Stomach smooth muscle (tissue), 2 donors: ENCODE results near the gene CEP112.

Experiments
- H3K27ac ChIP-seq: one replicate; pipeline ENCODE4 v1.7.0; 2013; ENCODE audit warnings: mild to moderate bottlenecking, low read length, inconsistent platforms
- H3K27me3 ChIP-seq, 2 donors: one replicate each; pipeline ENCODE4 v1.7.0; 2013; ENCODE audit warnings: low read length in 2 of 2; ENCODE audit not compliant: insufficient read depth in 2 of 2, control insufficient read depth in 1 of 2
- H3K36me3 ChIP-seq, 2 donors: one replicate each; pipeline ENCODE4 v1.7.0; 2013; ENCODE audit warnings: low read length in 2 of 2; ENCODE audit not compliant: control insufficient read depth in 2 of 2, insufficient read depth in 2 of 2
- H3K4me1 ChIP-seq: one replicate; pipeline ENCODE4 v1.7.0; 2013; ENCODE audit warnings: low read length; ENCODE audit not compliant: control insufficient read depth, insufficient read depth
- H3K4me3 ChIP-seq, 2 donors: one replicate each; pipeline ENCODE4 v1.7.0; 2013; ENCODE audit warnings: low read length in 2 of 2
- H3K9ac ChIP-seq, 2 donors: one replicate each; pipeline ENCODE4 v1.7.0; 2013; ENCODE audit warnings: low read length in 2 of 2, mild to moderate bottlenecking in 1 of 2
- H3K9me3 ChIP-seq, 2 donors: one replicate each; pipeline ENCODE4 v1.7.0; 2013; ENCODE audit warnings: low read length in 2 of 2; ENCODE audit not compliant: control insufficient read depth in 2 of 2
- donor health status: healthy.
- donor health status: Pancreatic carcinoma.

The CEP112 gene

DNA sequence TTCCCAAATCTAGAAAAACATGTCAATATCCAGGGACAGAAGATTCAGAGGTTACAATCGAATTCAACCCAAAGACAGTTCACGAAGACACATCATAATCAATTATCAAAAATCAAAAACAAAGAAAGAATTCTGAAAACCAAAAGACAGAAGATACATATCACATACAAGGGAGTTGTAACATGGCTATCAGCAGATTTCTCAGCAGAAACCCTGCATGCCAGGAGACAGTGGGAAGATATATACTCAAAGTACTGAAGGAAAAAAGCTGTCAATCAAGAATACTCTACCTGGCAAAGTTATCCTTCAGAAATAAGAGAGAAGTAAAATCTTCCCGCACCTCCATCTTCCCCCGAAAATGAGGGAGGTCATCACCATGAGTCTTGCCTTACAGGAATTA, 258.6 kb downstream of the CEP112 start:
- Histone ChIP-seq H3K4me3 (no peak overlapping the region), H3K4me1 (no peaks in the 10 kb centered on the region), H3K9me3 (no peaks in the 10 kb centered on the region), H3K27me3 (no peaks in the 10 kb centered on the region), H3K27ac (no peak overlapping the region), H3K9ac (no peak overlapping the region), H3K36me3 (no peaks in the 10 kb centered on the region)

DNA sequence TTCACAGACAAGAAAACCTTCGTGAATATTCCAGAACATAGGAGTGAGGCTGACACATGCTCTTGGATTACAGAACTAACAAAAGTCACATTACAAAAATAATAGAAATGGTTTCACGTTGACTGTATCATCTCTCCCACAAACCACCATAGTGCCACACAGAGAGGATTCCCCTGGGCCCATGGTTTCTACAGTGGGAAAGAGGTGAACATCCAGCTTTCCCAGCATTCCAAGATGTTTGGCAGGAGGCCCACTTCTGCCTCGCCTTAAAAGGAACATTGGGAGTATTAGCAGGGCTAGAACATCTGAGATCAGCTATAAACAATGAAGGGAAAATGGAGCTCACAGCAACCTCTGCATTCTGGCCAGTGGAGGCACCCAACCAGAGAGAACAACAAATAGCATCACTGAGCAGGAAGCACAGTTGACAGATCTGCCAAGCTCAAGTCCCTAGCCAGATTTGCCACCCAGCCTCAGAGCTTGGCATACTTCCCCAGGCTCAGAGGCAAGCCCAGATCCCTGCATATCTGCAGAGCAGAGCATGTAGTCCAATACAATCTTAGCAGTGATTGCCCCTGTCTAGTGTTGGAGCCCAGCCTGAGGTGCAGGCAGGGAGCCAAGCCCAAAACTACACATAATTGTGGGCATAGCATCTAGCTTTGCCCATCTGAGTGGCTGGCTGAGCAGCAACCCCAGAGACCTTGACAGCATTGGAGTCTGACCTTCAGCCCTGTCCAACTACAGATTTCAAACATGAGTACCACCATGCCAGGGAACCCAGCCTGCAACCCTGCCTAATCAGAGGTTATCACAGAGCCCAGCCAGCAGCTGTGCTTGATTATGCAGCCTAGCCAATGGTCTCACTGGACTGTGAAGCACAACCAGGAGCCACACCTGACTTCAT, 260.4 kb downstream of the CEP112 start:
- Histone ChIP-seq H3K27me3 (no peaks in the 10 kb centered on the region), H3K9ac (no peak overlapping the region), H3K4me3 (no peak overlapping the region), H3K27ac (no peak overlapping the region), H3K36me3 (peaks cover 0 to 6% of the 10 kb centered on the region in 2 donors), H3K4me1 (no peaks in the 10 kb centered on the region), H3K9me3 (no peaks in the 10 kb centered on the region)

DNA sequence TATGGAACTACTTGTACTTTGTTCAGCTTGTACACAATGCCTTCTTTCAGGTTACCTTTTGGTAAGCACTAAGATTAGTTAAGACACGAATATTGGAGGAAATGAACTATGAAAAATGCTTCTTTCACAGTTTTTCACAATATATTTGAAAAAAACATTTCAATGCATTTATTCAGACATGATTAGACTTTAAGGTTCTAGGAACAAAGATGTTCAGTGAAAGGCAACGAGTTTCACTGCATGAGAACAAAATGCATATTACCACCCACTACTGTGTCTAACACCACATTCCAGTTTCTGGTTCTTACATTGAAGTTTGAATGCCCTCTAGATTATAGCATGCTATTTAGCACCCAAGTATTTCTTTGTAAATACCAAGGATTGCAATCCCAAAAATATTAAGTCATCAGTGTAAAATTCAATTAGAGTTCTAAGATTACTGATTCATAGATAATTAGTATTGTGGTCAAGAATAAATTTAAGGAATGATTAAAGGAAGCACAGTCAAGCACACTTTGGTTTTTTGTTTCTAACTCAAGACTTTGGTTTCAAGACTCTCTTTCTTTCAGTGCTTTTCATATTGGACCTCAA, 261.7 kb downstream of the CEP112 start:
- no peaks in the 10 kb centered on the region for H3K9me3 ChIP-seq
- no peak overlapping the region for H3K9ac ChIP-seq

DNA sequence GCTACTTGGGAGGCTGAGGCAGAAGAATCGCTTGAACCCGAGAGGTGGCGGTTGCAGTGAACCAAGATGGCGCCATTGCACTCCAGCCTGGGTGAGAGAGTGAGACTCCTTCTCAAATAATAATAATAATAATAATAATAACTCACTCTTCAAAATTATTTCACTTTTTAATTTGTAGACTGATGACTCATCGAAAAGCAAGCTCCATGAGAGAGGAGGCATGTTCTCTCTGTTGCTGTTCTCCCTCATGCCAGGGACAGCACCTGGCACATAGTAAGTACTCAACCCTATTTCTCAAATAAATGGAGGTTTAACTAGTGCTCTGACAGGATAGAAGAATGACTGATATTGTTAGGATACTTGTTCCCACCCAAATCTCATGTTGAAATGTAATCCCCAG, 265.3 kb downstream of the CEP112 start:
- Histone ChIP-seq H3K36me3 (peaks cover 0 to 6% of the 10 kb centered on the region in 2 donors), H3K27ac (no peak overlapping the region), H3K27me3 (no peaks in the 10 kb centered on the region), H3K9ac (no peak overlapping the region), H3K4me3 (no peak overlapping the region), H3K4me1 (no peaks in the 10 kb centered on the region), H3K9me3 (no peaks in the 10 kb centered on the region)

More for the DNA sequence above, 261.7 kb downstream of the CEP112 start:
- H3K27me3 ChIP-seq = no peaks in the 10 kb centered on the region
- H3K4me1 ChIP-seq = no peaks in the 10 kb centered on the region
- H3K36me3 ChIP-seq = peaks cover 0 to 6% of the 10 kb centered on the region in 2 donors
- no peak overlapping the region for H3K4me3 ChIP-seq
- H3K27ac ChIP-seq = no peak overlapping the region

DNA sequence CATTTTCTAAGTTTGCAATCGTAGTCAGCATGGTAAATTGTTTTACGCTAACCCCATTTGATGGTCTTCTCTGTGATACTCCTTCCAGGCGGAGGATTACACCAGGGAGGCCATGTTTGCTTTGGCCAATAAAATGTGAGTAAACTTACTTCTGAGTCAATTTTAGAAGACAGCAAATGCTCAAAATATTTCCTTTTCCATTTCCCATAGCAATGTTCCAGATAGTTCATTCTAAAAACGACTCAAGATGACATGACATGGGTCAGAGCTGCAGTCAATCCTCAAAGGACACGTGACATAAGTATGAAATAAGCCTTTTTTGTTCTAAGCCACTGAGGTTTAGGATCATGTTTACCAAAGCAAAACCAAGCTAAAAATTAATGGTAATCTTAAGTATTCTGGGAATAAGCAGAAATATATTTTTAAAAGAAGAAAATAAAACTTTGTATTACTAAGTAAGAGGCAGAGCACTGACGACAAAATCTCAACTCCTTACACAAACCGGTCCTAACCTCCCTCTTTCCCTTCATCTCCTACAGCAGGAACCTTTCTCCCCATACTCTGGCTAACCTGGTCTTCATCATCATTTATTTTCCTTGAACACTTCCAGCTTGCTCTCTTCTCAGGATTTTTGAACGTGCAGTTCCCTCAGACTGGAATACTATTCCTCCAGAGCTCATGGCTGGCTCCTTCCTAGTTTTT, 266.2 kb downstream of the CEP112 start:
- Histone ChIP-seq H3K27me3 (no peaks in the 10 kb centered on the region), H3K9me3 (no peaks in the 10 kb centered on the region), H3K36me3 (peaks cover 0 to 6% of the 10 kb centered on the region in 2 donors), H3K4me3 (no peak overlapping the region), H3K27ac (no peak overlapping the region), H3K9ac (no peak overlapping the region), H3K4me1 (no peaks in the 10 kb centered on the region)

DNA sequence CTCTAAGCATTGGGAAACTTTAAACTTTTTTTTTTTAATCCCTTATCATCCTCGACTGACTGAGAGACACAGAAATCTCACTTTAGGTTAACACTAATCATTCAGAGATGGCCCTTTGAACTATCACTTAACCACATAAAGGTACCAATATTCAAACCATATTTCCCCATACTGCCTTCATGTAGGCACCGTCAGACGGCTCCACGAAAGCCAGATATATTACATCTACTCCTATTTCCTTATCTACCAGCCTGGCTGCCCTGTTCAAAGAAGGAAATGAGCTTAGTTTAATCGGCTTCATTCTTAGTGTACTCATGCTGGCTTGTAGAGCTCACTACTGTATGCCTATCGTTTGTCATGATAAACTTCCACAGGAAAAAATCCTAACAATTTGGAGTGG, 270.9 kb downstream of the CEP112 start:
- Histone ChIP-seq H3K36me3 (no peaks in the 10 kb centered on the region), H3K27me3 (no peaks in the 10 kb centered on the region), H3K4me3 (no peak overlapping the region), H3K4me1 (no peaks in the 10 kb centered on the region), H3K9me3 (no peaks in the 10 kb centered on the region), H3K9ac (no peak overlapping the region), H3K27ac (no peak overlapping the region)

DNA sequence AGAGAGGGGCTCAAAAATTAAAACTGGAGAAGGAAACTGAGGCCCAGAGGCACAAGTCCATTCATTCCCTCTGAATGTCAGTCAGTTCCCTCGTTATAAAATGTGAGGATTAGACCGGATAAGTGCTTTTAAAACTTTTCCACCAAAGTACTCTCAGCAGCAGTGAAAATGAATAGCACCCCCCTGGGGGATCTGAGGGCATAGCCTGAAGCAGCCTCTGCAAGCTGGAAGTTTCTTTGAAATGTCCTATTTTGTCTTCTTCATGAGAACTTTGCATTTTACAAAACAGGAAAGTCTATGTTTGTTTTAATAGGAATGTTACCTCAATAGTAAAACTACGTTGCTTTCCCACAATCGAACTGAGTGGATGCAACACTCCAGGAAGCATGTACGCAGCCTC, 273.0 kb downstream of the CEP112 start:
- Histone ChIP-seq H3K9me3 (no peaks in the 10 kb centered on the region), H3K27ac (no peak overlapping the region), H3K4me1 (no peaks in the 10 kb centered on the region), H3K9ac (no peak overlapping the region), H3K36me3 (no peaks in the 10 kb centered on the region), H3K4me3 (no peak overlapping the region), H3K27me3 (no peaks in the 10 kb centered on the region)

DNA sequence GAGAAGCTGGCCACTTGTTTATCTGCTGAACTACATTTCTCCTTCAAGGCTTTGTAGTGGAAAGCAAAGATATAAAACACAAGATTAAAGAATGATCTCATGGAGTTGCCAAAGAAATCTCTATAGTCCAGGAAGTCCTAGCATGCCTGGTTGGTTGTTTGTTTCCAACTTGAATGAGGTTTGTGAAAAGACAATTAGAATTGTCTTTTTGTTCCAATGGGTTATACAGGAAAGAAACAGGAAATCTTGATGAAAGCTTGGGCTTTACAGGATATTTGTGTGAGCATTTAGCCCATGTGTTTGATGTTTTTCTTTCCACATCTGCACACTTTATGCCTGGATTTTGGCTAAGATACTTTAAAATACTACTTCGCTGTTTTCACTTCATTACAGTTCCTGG, 273.4 kb downstream of the CEP112 start:
- Histone ChIP-seq H3K9me3 (no peaks in the 10 kb centered on the region), H3K4me3 (no peak overlapping the region), H3K9ac (no peak overlapping the region), H3K27me3 (no peaks in the 10 kb centered on the region), H3K4me1 (no peaks in the 10 kb centered on the region), H3K36me3 (no peaks in the 10 kb centered on the region), H3K27ac (no peak overlapping the region)

DNA sequence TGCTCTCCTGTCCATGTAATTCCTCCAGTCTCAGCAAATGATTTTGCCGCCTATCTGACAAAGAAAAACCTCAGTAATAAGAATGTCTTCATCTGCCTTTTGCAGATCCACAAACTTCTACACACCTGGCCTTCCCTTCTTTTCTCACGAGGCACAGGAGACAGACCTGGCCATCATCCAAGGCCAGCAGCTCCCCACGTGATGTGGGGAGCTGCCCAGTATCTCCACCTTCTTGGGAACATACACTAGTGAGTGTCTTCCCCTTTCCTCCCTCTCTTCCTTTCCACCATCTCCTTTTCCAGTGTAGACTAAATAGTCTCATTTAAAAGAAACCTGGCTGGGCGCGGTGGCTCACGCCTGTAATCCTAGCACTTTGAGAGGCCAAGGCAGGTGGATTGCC, 274.4 kb downstream of the CEP112 start:
- no peak overlapping the region for H3K4me3 ChIP-seq
- H3K4me1 ChIP-seq = no peaks in the 10 kb centered on the region
- no peak overlapping the region for H3K9ac ChIP-seq
- no peaks in the 10 kb centered on the region for H3K36me3 ChIP-seq
- H3K27me3 ChIP-seq = no peaks in the 10 kb centered on the region
- no peaks in the 10 kb centered on the region for H3K9me3 ChIP-seq
- no peak overlapping the region for H3K27ac ChIP-seq

DNA sequence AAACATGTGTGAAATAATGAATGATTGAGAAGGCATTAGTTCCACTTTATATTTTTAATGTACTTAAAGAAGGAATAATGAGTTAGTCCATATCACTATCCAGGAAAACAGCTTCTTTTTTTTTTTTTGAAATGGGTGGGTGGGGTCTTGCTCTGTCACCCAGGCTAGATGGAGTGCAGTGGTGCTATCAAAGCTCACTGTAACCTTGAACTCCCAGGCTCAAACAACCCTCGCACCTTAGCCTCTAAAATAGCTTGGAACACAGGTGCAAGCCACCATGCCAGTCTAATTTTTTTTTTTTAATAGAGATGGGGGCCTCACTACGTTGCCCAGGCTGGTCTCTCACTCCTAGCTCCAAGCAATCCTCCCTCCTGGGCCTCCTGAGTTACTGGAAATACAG, 275.5 kb downstream of the CEP112 start:
- H3K27ac ChIP-seq = no peak overlapping the region
- no peaks in the 10 kb centered on the region for H3K36me3 ChIP-seq
- H3K9ac ChIP-seq = no peak overlapping the region
- peaks cover 0 to 3% of the 10 kb centered on the region in 2 donors for H3K9me3 ChIP-seq
- no peaks in the 10 kb centered on the region for H3K27me3 ChIP-seq
- H3K4me3 ChIP-seq = no peak overlapping the region
- no peaks in the 10 kb centered on the region for H3K4me1 ChIP-seq
